GM12865 (cell line): ENCODE data around the gene EIF5A.

Source experiments
- DNase-seq: peaks from one replicate; pipeline ENCODE4 v3.0.0; 2010; ENCODE audit warnings: low read depth
- H3K4me3 ChIP-seq: 2 replicates; pipeline ENCODE4 v1.5.1; 2011; ENCODE audit warnings: mild to moderate bottlenecking, low read depth, low read length, control low read depth
- TF ChIP-seq, protein P1 (sequence below): IDR thresholded peaks from 2 replicates; pipeline ENCODE4 v1.5.1; 2011; ENCODE audit warnings: low read length, control low read depth, low read depth, inconsistent platforms; ENCODE audit not compliant: insufficient read depth; ENCODE audit errors: missing control alignments

Gene EIF5A

GRCh38 chr17:7289256-7290032, 18.0 kb upstream of the EIF5A start:
- H3K4me3 ChIP-seq, result no peak overlapping the region
- TF ChIP-seq, protein P1, sequence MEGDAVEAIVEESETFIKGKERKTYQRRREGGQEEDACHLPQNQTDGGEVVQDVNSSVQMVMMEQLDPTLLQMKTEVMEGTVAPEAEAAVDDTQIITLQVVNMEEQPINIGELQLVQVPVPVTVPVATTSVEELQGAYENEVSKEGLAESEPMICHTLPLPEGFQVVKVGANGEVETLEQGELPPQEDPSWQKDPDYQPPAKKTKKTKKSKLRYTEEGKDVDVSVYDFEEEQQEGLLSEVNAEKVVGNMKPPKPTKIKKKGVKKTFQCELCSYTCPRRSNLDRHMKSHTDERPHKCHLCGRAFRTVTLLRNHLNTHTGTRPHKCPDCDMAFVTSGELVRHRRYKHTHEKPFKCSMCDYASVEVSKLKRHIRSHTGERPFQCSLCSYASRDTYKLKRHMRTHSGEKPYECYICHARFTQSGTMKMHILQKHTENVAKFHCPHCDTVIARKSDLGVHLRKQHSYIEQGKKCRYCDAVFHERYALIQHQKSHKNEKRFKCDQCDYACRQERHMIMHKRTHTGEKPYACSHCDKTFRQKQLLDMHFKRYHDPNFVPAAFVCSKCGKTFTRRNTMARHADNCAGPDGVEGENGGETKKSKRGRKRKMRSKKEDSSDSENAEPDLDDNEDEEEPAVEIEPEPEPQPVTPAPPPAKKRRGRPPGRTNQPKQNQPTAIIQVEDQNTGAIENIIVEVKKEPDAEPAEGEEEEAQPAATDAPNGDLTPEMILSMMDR, result no peak
- DNase-seq, result no peak

DNA sequence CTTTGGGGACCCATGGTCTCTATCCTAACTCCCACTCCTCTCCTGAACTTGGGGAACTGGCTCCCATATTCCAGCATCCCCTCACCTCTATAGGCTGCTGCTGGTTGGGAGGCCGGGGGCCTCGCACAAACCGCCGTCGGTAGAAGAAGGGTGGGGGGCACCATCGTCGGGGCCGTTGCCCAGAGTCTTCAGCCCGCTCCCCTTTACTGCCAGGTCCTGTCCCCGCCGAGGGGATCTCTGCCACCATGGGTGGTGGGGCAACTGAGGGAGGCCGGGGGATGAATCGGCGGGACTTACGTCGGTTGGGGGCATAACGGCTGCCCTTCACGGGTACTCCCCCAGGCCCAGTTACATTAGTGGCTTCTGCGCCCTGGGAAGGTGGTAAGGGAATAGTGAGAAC, 17.3 kb upstream of the EIF5A start:
- DNase-seq, result no peak
- H3K4me3 ChIP-seq, result no peak overlapping the region
- TF ChIP-seq, protein P1, result no peak

GRCh38 chr17:7290685-7291084, 16.7 kb upstream of the EIF5A start:
- TF ChIP-seq, protein P1, result no peak
- no peak overlapping the region for H3K4me3 ChIP-seq
- no peak for DNase-seq

DNA sequence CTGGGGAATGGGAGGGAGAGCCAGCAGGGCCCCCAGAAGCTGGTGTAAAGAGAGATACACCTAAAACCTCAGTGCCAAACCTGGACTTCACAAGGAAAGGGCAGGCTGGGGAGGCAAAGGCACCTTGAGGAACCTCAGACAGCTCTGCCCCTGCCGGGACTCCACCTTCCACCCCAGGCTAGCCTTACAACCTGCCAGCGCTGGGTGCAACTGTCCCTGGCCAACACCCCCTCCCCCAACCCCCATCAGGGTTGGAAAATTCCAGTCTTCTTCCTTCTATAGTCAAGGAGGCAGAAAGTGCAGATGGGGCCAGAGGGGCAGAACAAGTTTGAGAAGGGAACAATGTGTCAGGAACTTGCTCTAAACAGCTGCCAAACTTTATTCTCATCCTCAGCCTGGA, 15.2 kb upstream of the EIF5A start:
- no peak overlapping the region for H3K4me3 ChIP-seq
- TF ChIP-seq, protein P1, result no peak
- no peak for DNase-seq

DNA sequence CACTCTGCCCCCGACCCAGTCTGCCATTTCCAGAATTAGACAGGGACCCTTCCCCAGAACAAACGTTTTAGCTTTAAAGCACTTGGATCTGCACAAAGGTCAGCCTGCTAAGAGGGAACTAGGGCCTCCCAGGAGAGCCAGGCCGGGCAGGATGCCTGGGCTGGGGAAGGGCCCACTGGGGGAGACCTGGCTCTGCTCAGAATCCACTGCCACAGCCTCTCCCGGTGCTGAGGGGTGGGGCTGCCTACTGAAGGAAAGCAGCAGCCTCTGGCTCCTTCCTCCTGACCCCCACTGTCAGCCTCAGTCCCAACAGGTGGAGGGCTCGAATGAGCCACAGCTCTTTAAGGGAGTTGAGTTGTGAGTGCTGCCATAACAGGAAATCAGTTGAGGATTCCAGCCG, 14.7 kb upstream of the EIF5A start:
- DNase-seq, result no peak
- H3K4me3 ChIP-seq, result no peak overlapping the region
- TF ChIP-seq, protein P1, result no peak

- no peak overlapping the region for H3K4me3 ChIP-seq
- TF ChIP-seq, protein P1, result no peak
- DNase-seq, result no peak
Measured at GRCh38 chr17:7293159-7293558, 14.3 kb upstream of the EIF5A start.
